Measurements from ENCODE around the gene C11orf91.

DNA sequence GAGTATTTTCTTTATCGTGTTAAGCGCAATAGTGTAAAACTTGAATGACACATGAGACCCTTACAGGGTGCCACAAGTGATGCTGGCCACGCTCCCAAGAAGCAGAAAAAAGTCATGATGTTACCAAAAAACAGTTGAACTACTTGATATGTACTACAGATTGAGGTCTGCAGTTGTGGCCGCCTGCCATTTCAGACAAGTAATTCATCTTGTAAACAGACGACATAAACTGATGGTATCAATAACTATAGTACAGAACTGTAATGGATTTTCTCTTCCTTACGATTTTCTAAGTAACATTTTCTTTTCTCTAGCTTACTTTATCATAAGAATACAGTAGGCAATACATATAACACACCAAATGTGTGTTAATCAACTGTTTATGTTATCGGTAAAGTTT is 30.1 kb upstream of the C11orf91 start:
- TF ChIP-seq CTCF (IDR thresholded peaks at IDR 0.05; ENCODE audit: extremely low read depth in 1 of 2, insufficient read depth in 1 of 2, low read depth in 1 of 2, low read length in 2 of 2) = no peak
- TF ChIP-seq POLR2A (IDR thresholded peaks at IDR 0.05; ENCODE audit: low read depth, low read length) = no peak
- TF ChIP-seq EZH2 (IDR thresholded peaks at IDR 0.05; ENCODE audit: borderline replicate concordance, low read depth, low read length, severe bottlenecking) = no peak
- TF ChIP-seq MYC (IDR thresholded peaks at IDR 0.05; ENCODE audit: low read depth, low read length) = no peak
- TF ChIP-seq POLR2AphosphoS5 (IDR thresholded peaks at IDR 0.05; ENCODE audit: insufficient read depth, low read depth, low read length) = no peak
- TF ChIP-seq MAX (IDR thresholded peaks at IDR 0.05; ENCODE audit: insufficient read depth, insufficient read length) = no peak
- TF ChIP-seq GATA2 (IDR thresholded peaks at IDR 0.05; ENCODE audit: insufficient read depth, insufficient read length, low read depth, low read length) = no peak
- TF ChIP-seq FOS (IDR thresholded peaks at IDR 0.05; ENCODE audit: borderline replicate concordance, insufficient read depth, low read length) = no peak

All from endothelial cell of umbilical vein (primary cell).